COLO829 (cell line): ENCODE data around the gene CD37.

Source experiments
- DNase-seq: peaks from one replicate; pipeline ENCODE4 v3.0.0; 2012; ENCODE audit warnings: low spot score

CD37 gene

GRCh38 chr19:49378512-49378911 is 43.3 kb downstream of the CD37 start:
- no peak for DNase-seq

DNA sequence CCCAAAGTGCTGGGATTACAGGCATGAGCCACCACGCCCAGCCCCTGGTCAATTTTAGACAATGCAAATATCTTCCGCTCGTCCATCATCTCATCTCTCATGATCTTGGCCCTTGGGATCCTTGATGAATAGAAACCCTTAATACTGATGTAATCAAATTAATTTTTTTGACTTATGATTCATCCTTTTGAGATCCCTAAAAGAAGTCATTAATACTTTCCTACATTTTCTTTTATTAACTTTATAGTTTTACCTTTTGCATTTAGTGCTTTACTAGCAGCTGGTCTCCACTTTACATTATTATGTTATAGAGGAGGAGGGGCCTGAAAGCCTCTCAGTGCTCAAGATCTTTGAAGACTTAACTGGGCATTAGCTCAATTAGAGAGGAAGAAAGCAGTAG is 45.2 kb downstream of the CD37 start:
- DNase-seq, result no peak

GRCh38 chr19:49382639-49383038 is 47.4 kb downstream of the CD37 start:
- DNase-seq, result no peak

- no peak for DNase-seq
Measured at GRCh38 chr19:49383599-49383998, 48.4 kb downstream of the CD37 start.

GRCh38 chr19:49387936-49388372 is 52.7 kb downstream of the CD37 start, which contains the start of gene KASH5:
Gene KASH5 (plus strand): TSS chr19:49388249. CDS start chr19:49390884, 2,635 bp downstream.
- peak; percentile 94 for DNase-seq

GRCh38 chr19:49389406-49389805 is 54.2 kb downstream of the CD37 start:
- no peak for DNase-seq
